Measurements from ENCODE around the gene TRPM1. TPM values are rescaled to one million over a fixed set of nuclear protein-coding genes. Genes with fewer than 3 reads are reported as not detected.

TRPM1 gene
- total RNA-seq, 2 donors from 2014 or later, result not detected

DNA sequence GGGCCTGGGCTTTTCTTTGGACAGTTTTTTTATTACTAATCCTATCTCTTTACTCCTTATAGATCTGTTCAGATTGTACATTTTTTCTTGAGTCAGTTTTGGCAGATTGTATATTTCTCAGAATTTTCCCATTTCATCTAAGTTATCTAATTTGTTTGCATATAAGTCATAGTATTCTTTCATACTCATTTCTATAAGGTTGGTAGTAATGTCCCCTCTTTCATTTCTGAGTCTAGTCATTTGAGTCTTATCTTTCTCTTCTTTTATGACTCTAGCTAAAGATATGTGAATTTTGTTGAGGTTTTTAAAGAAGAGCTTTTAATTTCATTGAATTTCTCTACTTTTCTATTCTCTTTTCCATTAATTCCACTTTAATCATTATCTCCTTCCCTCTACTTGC lies 27.2 kb downstream of the TRPM1 start:
- ATAC-seq (no peak), DNase-seq (no peak)
- no peak overlapping the region for H3K27ac ChIP-seq

DNA sequence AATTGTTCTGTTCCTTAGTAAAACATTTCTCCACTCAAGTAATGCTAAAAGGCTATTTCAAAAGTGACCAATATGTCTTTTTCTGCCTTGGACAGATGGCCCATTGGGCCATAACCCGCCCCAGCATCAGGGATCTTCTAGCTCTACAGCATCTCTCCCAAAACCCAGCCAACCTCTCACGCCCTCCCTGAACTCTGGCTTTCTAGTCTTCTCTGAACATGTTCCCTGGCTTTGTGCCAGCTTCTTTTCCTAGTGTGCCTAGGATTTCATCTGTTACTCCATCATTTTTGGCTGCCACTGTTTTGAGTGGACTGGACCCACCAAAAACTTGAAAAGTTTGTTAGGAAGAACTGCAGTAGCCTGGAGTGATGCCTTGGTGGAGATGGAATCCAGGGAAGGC lies 30.7 kb downstream of the TRPM1 start:
- H3K27ac ChIP-seq, result no peak overlapping the region
- no peaks in the 10 kb centered on the region for H3K4me1 ChIP-seq
- H3K4me3 ChIP-seq, result no peak overlapping the region
- TF ChIP-seq, protein P1, sequence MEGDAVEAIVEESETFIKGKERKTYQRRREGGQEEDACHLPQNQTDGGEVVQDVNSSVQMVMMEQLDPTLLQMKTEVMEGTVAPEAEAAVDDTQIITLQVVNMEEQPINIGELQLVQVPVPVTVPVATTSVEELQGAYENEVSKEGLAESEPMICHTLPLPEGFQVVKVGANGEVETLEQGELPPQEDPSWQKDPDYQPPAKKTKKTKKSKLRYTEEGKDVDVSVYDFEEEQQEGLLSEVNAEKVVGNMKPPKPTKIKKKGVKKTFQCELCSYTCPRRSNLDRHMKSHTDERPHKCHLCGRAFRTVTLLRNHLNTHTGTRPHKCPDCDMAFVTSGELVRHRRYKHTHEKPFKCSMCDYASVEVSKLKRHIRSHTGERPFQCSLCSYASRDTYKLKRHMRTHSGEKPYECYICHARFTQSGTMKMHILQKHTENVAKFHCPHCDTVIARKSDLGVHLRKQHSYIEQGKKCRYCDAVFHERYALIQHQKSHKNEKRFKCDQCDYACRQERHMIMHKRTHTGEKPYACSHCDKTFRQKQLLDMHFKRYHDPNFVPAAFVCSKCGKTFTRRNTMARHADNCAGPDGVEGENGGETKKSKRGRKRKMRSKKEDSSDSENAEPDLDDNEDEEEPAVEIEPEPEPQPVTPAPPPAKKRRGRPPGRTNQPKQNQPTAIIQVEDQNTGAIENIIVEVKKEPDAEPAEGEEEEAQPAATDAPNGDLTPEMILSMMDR (IDR thresholded peaks at IDR 0.05), result no peak
- TF ChIP-seq POLR2A (IDR thresholded peaks at IDR 0.05), result no peak
- 91 to 92% methylated on average over 2 of the region's 2 CpGs for WGBS, 2 donors
- intact Hi-C loops (cut with DNase I), result no loop called here
- no peaks in the 10 kb centered on the region for H3K9me3 ChIP-seq
- ATAC-seq (no peak), DNase-seq (no peak)
- no peaks in the 10 kb centered on the region for H3K36me3 ChIP-seq (replicated peaks in 1 of 2; ENCODE audit: insufficient read depth in 1 of 2, low read depth in 2 of 2)
- no peaks in the 10 kb centered on the region for H3K27me3 ChIP-seq

More for the DNA sequence above, 27.2 kb downstream of the TRPM1 start:
- intact Hi-C loops (cut with DNase I), result no loop called here
- Histone ChIP-seq H3K9me3 (no peaks in the 10 kb centered on the region), H3K27me3 (no peaks in the 10 kb centered on the region), H3K4me3 (no peak overlapping the region), H3K36me3 (replicated peaks in 1 of 2; ENCODE audit: insufficient read depth in 1 of 2, low read depth in 2 of 2) (no peaks in the 10 kb centered on the region), H3K4me1 (no peaks in the 10 kb centered on the region)
- no peak for TF ChIP-seq POLR2A (IDR thresholded peaks at IDR 0.05)
- TF ChIP-seq, protein P1 (IDR thresholded peaks at IDR 0.05), result no peak

DNA sequence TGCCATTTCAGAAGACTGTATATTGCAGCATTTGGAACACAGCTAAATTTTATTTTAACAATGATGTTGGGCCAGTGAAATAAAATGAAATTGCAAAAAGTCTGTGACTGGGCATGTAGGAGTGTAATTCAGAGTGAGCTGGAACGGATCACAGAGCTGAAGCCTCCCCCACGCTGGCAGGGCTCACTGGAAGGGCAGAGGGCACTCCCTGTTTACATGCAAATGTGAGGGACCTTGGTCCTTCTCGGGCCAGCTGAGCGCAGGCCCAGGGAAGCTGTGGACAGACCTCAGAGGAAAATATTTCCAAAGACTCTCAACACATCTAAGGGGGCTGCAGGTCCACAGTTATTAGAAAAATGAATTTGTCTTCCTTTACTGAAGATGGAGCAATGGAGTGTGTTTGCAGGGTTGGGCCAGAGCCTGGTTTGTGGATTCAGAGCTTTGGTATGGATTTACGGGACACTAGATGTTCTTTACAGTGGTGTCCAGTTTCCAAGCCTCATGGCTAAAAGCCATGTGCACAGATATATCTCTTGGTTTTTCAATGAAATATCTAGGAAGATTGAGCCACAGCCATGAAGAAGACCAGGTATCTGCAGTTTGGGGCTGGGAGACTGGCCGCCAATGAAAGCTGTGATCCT lies 32.0 kb downstream of the TRPM1 start:
- Histone ChIP-seq H3K4me1 (no peaks in the 10 kb centered on the region), H3K4me3 (no peak overlapping the region), H3K27ac (no peak overlapping the region), H3K27me3 (no peaks in the 10 kb centered on the region), H3K36me3 (replicated peaks in 1 of 2; ENCODE audit: insufficient read depth in 1 of 2, low read depth in 2 of 2) (no peaks in the 10 kb centered on the region), H3K9me3 (no peaks in the 10 kb centered on the region)
- 47 to 55% methylated on average over 6 of the region's 6 CpGs for WGBS, 2 donors
- peak in 1 of 4 donors; percentile 15 for DNase-seq
- ATAC-seq, result no peak
- TF ChIP-seq POLR2A (IDR thresholded peaks at IDR 0.05), result no peak
- TF ChIP-seq, protein P1 (IDR thresholded peaks at IDR 0.05), result no peak
- intact Hi-C loops (cut with DNase I), result no loop called here

DNA sequence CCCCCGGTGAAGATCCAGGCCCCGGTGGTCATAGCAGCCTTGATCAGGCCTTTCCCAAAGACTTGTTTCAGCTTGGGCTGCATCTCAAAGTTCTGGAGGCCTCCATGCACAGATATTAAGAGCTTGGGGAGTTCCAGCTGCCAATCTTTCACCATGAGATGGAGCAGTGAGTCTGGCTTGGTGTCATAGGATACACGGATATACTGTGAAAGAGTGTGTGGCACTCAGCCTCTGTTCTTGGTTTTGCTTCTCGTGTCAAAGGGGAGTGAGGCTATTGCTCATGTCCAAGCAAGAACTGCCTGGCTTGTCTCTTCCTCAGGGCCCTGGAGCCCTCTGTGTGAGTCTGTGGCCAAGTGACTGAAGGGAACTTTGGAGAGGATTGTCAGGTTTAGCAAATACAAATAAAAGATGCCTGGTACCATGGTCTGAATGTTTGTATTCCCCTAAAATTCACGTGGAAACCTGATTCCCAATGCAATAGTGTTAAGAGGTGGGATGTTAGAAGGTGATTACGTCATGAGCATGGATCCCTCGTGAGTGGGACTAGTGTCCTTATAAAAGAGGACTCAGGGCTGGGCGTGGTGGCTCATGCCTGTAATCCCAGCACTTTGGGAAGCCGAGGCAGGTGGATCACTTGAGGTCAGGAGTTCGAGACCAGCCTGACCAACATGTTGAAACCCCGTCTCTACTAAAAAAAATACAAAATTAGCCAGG lies 33.5 kb downstream of the TRPM1 start:
- no peaks in the 10 kb centered on the region for H3K27me3 ChIP-seq
- intact Hi-C loops (cut with DNase I), result no loop called here
- H3K4me3 ChIP-seq, result no peak overlapping the region
- TF ChIP-seq, protein P1 (IDR thresholded peaks at IDR 0.05), result no peak
- no peak for DNase-seq
- H3K27ac ChIP-seq, result no peak overlapping the region
- WGBS, 2 donors, result 75 to 78% methylated on average over 11 of the region's 11 CpGs
- H3K9me3 ChIP-seq, result no peaks in the 10 kb centered on the region
- ATAC-seq, result no peak
- H3K4me1 ChIP-seq, result no peaks in the 10 kb centered on the region
- no peaks in the 10 kb centered on the region for H3K36me3 ChIP-seq (replicated peaks in 1 of 2; ENCODE audit: insufficient read depth in 1 of 2, low read depth in 2 of 2)

DNA sequence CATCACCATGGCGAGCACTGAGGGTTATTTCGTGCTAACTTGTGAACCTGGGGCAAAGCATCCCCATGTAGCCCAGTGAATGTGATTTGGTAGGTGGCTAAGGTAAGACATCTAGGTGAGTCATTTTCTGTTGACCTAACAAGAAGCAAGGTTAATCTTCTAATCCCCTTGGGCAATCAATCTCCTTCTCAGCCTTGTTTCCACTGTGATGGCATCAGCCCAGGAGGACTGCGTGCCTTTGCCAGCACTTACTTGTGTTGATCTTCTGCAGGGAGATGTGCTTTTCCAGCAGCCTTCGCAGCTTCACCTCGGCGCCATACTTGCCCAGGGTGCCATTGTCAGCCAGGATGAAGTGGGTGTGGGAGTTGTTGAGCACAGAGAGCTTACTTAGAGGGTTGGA lies 35.7 kb downstream of the TRPM1 start:
- Histone ChIP-seq H3K27me3 (no peaks in the 10 kb centered on the region), H3K9me3 (no peaks in the 10 kb centered on the region), H3K36me3 (replicated peaks in 1 of 2; ENCODE audit: insufficient read depth in 1 of 2, low read depth in 2 of 2) (no peaks in the 10 kb centered on the region), H3K4me3 (no peak overlapping the region), H3K4me1 (peaks cover 5% of the 10 kb centered on the region), H3K27ac (no peak overlapping the region)
- DNase-seq (no peak), ATAC-seq (no peak)
- no peak for TF ChIP-seq POLR2A (IDR thresholded peaks at IDR 0.05)
- TF ChIP-seq, protein P1 (IDR thresholded peaks at IDR 0.05), result no peak
- intact Hi-C loops (cut with DNase I), result no loop called here
- WGBS, 2 donors, result 59 to 86% methylated on average over 3 to 6 of the region's 6 CpGs

Measured in body of pancreas (tissue), 4 donors.